ENCODE data around the gene NAT8L. TPM values are rescaled to one million over a fixed set of nuclear protein-coding genes. Genes with fewer than 3 reads are reported as not detected.

The NAT8L gene
- total RNA-seq, 1 donor from 2014 or later = 0.24 TPM

- H3K9me3 Mint-ChIP-seq = no peaks in the 10 kb centered on the region
- no peaks in the 10 kb centered on the region for H3K36me3 Mint-ChIP-seq (ENCODE audit: low read depth)
- ATAC-seq (ENCODE audit: low read depth) = peak; percentile 39
- CTCF ChIA-PET = no interaction called here
- DNase-seq = no peak
- peak overlapping the region; percentile 35 for H3K4me3 Mint-ChIP-seq
- peaks cover 29% of the 10 kb centered on the region for H3K27me3 Mint-ChIP-seq
- no peak for TF ChIP-seq CTCF (IDR thresholded peaks at IDR 0.05)
- H3K4me1 Mint-ChIP-seq = peaks cover 2% of the 10 kb centered on the region
- H3K27ac Mint-ChIP-seq = no peak overlapping the region
- intact Hi-C loops (cut with micrococcal nuclease) = loop anchor here (2.0 kb wide), 1 partner anchor 18 kb away; a partner anchor contains a TSS
- POLR2A ChIA-PET = no interaction called here
These were observed 672 bp upstream of the NAT8L start for GRCh38 chr4:2058264-2059045.

- CTCF ChIA-PET = no interaction called here
- intact Hi-C loops (cut with micrococcal nuclease) = loop anchor here (2.0 kb wide), 1 partner anchor 19 kb away; a partner anchor contains a TSS
- no peak for DNase-seq
- H3K4me3 Mint-ChIP-seq = peak overlapping the region; percentile 24
- no peaks in the 10 kb centered on the region for H3K9me3 Mint-ChIP-seq
- H3K4me1 Mint-ChIP-seq = peaks cover 2% of the 10 kb centered on the region
- ATAC-seq (ENCODE audit: low read depth) = no peak
- no peak for TF ChIP-seq CTCF (IDR thresholded peaks at IDR 0.05)
- H3K27me3 Mint-ChIP-seq = peaks cover 25% of the 10 kb centered on the region
- no peak overlapping the region for H3K27ac Mint-ChIP-seq
- no peaks in the 10 kb centered on the region for H3K36me3 Mint-ChIP-seq (ENCODE audit: low read depth)
- POLR2A ChIA-PET = interaction anchor here (0.7 kb wide), 1 partner anchor 682 kb away, joined by 3 read pairs; no protein-coding TSS in a partner anchor
These were observed 837 bp downstream of the NAT8L start for GRCh38 chr4:2059726-2060602.

GRCh38 chr4:2060611-2061185 is 1.6 kb downstream of the NAT8L start:
- intact Hi-C loops (cut with micrococcal nuclease) = no loop called here
- DNase-seq (no peak), ATAC-seq (ENCODE audit: low read depth) (no peak)
- Mint-ChIP-seq H3K9me3 (no peaks in the 10 kb centered on the region), H3K4me3 (no peak overlapping the region), H3K27ac (no peak overlapping the region), H3K36me3 (ENCODE audit: low read depth) (no peaks in the 10 kb centered on the region), H3K4me1 (peaks cover 2% of the 10 kb centered on the region), H3K27me3 (peaks cover 22% of the 10 kb centered on the region)
- ChIA-PET CTCF (no interaction called here), POLR2A (interaction anchor here (0.7 kb wide), 1 partner anchor 682 kb away, joined by 3 read pairs; no protein-coding TSS in a partner anchor)
- TF ChIP-seq CTCF (IDR thresholded peaks at IDR 0.05) = no peak

GRCh38 chr4:2061186-2062131 is 2.3 kb downstream of the NAT8L start:
- peaks cover 2% of the 10 kb centered on the region for H3K4me1 Mint-ChIP-seq
- peaks cover 16% of the 10 kb centered on the region for H3K27me3 Mint-ChIP-seq
- intact Hi-C loops (cut with micrococcal nuclease) = no loop called here
- no peak for TF ChIP-seq CTCF (IDR thresholded peaks at IDR 0.05)
- POLR2A ChIA-PET = interaction anchor here (0.7 kb wide), 1 partner anchor 681 kb away, joined by 3 read pairs; no protein-coding TSS in a partner anchor
- no peaks in the 10 kb centered on the region for H3K9me3 Mint-ChIP-seq
- H3K36me3 Mint-ChIP-seq (ENCODE audit: low read depth) = no peaks in the 10 kb centered on the region
- DNase-seq (no peak), ATAC-seq (ENCODE audit: low read depth) (no peak)
- peak overlapping the region; percentile 19 for H3K4me3 Mint-ChIP-seq
- CTCF ChIA-PET = no interaction called here
- no peak overlapping the region for H3K27ac Mint-ChIP-seq
